Stimulated activated CD8-positive, alpha-beta memory T cell treated with anti-CD3 and anti-CD28 coated beads, Interleukin-2, amount 100 ng/mL, for 48 hours (primary cell): ENCODE results near the gene AIFM1.

Source experiments
- DNase-seq, 2 donors: peaks; one replicate each; pipeline ENCODE4 v3.0.0-alpha.2; 2020; ENCODE audit warnings: low read depth in 2 of 2

AIFM1 gene

DNA sequence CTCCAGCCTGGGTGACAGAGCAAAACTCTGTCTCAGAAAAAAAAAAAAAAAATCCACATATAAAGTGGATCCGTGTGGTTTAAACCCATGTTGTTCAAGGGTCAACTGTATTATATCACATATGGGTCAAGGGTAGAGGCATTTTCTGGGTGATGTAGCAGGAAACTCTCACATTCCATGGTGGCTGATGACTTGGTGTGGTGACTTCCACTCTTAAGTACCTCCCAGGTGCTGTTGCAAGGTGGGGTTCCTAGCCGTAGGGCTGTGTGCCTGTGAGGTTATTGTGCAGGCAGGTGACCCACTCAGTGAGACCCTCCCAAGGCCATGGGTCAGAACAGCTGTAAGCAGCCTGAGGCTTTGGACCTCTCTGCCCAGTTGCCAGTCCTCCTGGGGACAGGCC, 72.4 kb downstream of the AIFM1 start:
- DNase-seq = no peak

GRCh38 chrX:130091980-130092522, 73.6 kb downstream of the AIFM1 start:
- peak; percentile 72 to 79 for DNase-seq

GRCh38 chrX:130090364-130090763, 75.3 kb downstream of the AIFM1 start:
- DNase-seq = no peak

DNA sequence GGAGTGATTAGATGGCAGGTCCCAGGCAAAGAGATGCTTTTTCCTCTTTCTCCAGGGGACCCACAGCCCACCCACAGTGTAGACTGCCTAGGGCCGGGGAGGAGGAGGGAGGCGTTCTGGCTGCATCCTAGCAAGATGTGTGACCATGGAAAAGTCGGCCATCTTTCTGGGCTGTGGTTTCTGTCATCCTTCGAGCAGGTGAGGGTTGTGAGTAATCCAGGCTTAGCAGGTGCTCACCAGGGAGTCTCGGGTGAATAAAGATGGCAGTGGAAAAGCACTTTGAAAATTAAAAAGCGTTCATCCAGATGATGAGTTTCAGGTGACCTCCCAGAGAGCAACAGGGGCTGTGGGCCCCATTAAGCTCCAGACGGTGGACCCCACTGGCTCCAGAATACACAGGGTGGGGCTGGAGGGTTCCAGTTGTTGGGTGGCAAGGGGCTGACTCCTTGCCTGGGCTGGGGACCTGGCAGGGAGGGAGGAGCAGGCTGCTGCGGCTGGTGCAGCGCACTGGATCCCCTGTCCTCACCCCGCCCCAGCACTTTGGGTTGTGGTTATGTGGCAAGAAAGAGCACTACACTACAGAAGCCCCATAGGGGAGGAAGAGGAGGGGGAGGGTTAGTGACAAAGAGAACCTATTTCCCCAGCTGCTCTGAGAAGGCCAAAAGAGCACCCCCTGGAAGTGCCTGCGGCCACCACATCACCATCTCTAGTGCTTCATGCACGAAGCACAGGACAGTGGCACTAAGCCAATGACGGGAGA, 79.0 kb downstream of the AIFM1 start:
- peak; percentile 50 to 63 for DNase-seq

- DNase-seq = no peak
Observed at GRCh38 chrX:130085551-130086446, 79.8 kb downstream of the AIFM1 start.

- DNase-seq = no peak
Observed at GRCh38 chrX:130084631-130085237, 80.9 kb downstream of the AIFM1 start.

DNA sequence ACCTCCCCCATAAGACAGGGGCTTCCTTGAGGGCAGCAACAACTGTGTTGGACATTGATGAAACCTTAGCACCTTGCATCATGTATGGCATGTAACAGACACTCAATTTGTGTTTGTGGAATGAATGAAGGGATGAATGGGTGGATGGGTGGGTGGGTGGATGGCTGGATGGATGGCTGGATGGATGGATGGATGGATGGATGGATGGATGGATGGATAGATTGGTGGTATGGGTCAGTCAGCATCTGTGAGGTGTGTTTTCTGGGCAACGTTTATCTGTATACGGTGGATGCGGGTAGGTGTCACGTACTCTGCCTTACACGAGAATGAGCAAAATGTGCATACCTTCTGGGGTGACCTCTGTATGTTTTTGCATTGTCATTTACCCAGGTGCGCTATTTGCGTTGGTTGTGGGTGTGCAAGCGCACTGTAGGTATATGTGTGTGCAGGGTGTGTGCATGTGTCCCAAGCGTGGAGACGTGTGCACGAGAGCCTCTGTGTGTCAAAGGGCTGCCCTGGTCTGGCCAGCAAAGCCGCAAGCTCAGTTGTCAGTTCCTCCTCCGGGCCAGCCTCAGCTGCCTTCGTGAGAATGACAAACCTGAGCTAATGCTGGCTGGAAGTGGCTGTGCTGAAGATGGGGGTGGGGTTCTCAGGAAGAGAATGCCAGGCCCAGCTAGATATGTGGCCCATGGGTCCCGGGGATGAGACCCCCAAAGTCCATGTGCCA, 81.8 kb downstream of the AIFM1 start:
- DNase-seq = no peak

DNA sequence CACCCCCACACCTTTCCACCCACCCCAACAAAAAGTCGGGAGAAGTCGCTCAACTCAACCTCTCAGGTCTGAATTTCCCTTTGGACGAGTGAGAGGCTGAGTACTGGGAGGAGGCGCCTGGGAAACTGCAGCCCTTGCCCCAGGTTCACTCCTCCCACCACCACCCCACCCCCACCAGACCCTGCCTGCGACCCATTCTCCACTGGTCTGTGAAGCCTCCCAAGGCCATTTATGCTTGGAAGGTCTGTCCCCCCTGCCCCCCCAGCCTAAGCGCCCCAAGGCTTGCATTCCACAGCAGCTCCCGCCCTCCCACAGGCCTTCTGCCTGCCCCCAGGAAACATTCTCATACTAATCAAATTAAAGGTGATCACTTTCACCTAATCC, 82.5 kb downstream of the AIFM1 start:
- no peak for DNase-seq

- DNase-seq = peak; percentile 64 to 66
Observed at GRCh38 chrX:130082244-130083106, 83.2 kb downstream of the AIFM1 start.

DNA sequence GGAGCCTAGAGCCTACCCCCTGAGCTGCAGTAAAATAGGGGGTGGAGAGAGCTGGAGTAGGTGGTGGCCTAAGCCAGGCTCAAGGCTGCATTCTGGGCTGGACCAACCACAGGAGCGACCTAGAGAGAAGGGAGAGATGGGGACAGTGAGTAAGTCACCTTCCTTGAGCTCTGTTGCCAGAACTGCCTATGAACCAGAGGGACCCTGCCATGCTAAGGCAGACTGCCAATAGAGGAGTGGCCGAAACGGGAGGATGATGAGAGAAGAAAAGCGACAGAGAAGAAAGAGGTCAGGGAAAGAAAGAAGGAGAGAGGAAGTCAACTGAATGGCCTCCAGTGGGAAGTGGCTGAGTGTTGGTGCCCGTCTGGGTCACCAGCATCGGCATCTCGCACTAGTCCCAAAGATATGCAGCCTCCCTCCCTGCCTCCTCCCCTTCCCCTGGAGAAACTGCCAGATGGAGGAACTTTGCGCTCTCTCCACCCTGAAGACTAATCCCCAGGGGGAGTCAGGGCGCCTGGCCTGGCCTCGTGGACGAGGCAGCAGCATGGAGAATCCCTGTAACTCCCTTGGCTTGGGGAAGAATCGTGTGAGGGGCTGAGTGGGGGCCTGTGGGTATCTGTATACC, 84.1 kb downstream of the AIFM1 start:
- no peak for DNase-seq

- no peak for DNase-seq
Observed at GRCh38 chrX:130080791-130081367, 84.8 kb downstream of the AIFM1 start.

- DNase-seq = peak in 1 of 2 donors; percentile 37
Observed at GRCh38 chrX:130079824-130080406, 85.7 kb downstream of the AIFM1 start.
